Tibial nerve (tissue), 4 donors: ENCODE measurements around the gene AMACR. TPM values are rescaled to one million over a fixed set of nuclear protein-coding genes. Genes with fewer than 3 reads are reported as not detected.

Experiments used
- DNase-seq, 2 donors: peaks; one replicate each; pipeline ENCODE4 v3.0.0-alpha.2; 2019; ENCODE audit warnings: low spot score in 2 of 2
- H3K27ac ChIP-seq, 4 donors: fragments of 200-600 bp; sonication (generic) in 3 of 4; one replicate each; pipeline ENCODE4 v1.5.1; 2017 to 2019; ENCODE audit warnings: mild to moderate bottlenecking in 1 of 4
- H3K27me3 ChIP-seq, 2 donors: fragments of 200-600 bp; sonication (generic) in 1 of 2; one replicate each; pipeline versions ENCODE4 v1.5.1 to v1.6.0; 2017 to 2019
- H3K36me3 ChIP-seq, 3 donors: fragments of 200-600 bp; sonication (generic); one replicate each; pipeline ENCODE4 v1.5.1; 2018 to 2019
- H3K4me1 ChIP-seq, 4 donors: fragments of 200-600 bp; sonication (generic) in 3 of 4; one replicate each; pipeline ENCODE4 v1.5.1; 2017 to 2019
- H3K4me3 ChIP-seq, 4 donors: fragments of 200-600 bp; sonication (generic) in 3 of 4; one replicate each; pipeline ENCODE4 v1.5.1; 2017 to 2019; ENCODE audit warnings: mild to moderate bottlenecking in 1 of 4, moderate library complexity in 1 of 4
- H3K9me3 ChIP-seq, 4 donors: fragments of 200-600 bp; sonication (generic) in 3 of 4; one replicate each; pipeline ENCODE4 v1.5.1; 2017 to 2019
- CTCF ChIP-seq, 5 experiments: fragments of 200-600 bp in 3 of 5; fragments of 450-650 bp in 2 of 5; sonication (generic) in 3 of 5; IDR thresholded peaks; one replicate each; pipeline ENCODE4 v1.5.1; 2016 to 2019; ENCODE audit warnings: antibody characterized with exemption in 5 of 5, mild to moderate bottlenecking in 3 of 5, moderate library complexity in 2 of 5
- EP300 ChIP-seq, 2 donors: sonication (generic); formaldehyde crosslinking; IDR thresholded peaks; one replicate each; pipeline ENCODE4 v1.6.1; 2017; ENCODE audit warnings: antibody characterized with exemption in 2 of 2, mild to moderate bottlenecking in 1 of 2
- POLR2A ChIP-seq, 2 donors: fragments of 450-650 bp; IDR thresholded peaks; one replicate each; pipeline ENCODE4 v1.6.1; 2017; ENCODE audit warnings: antibody characterized with exemption in 2 of 2, mild to moderate bottlenecking in 2 of 2, moderate library complexity in 2 of 2
- WGBS, 2 donors: methylation state at CpG; one replicate each; pipeline ENCODE4 v1.1.5; 2018; 5-methylcytosine and 5-hydroxymethylcytosine counted together
- total RNA-seq, 4 donors: library from RNA; depleted of rRNA; stranded (reverse); fragments of >200 nt; gene quantifications; one replicate each; pipeline ENCODE4 v1.1.0, GENCODE V29; 2016

AMACR gene
- total RNA-seq, 4 donors from 2014 or later = 3.7 to 10.7 (median 7.5) TPM

GRCh38 chr5:34053571-34054399, 45.9 kb upstream of the AMACR start:
- no peak for DNase-seq
- H3K9me3 ChIP-seq = no peaks in the 10 kb centered on the region
- H3K27me3 ChIP-seq = no peaks in the 10 kb centered on the region
- peak overlapping the region in 2 of 4 donors; percentile 5 to 61 for H3K27ac ChIP-seq
- no peak for TF ChIP-seq POLR2A (IDR thresholded peaks at IDR 0.05)
- no peak for TF ChIP-seq EP300 (IDR thresholded peaks at IDR 0.05)
- no peak for TF ChIP-seq CTCF (IDR thresholded peaks at IDR 0.05)
- peaks cover 0 to 35% (median 0%) of the 10 kb centered on the region in 3 donors for H3K36me3 ChIP-seq
- H3K4me3 ChIP-seq = no peak overlapping the region
- 82 to 87% methylated on average over 5 of the region's 5 CpGs for WGBS, 2 donors
- H3K4me1 ChIP-seq = peaks cover 0 to 5% (median 0%) of the 10 kb centered on the region in 4 donors

- peaks cover 0 to 5% (median 0%) of the 10 kb centered on the region in 4 donors for H3K4me1 ChIP-seq
- no peaks in the 10 kb centered on the region for H3K9me3 ChIP-seq
- no peak overlapping the region for H3K4me3 ChIP-seq
- H3K27ac ChIP-seq = peak overlapping the region in 2 of 4 donors; percentile 3 to 61
- no peaks in the 10 kb centered on the region for H3K27me3 ChIP-seq
- H3K36me3 ChIP-seq = peaks cover 0 to 29% (median 0%) of the 10 kb centered on the region in 3 donors
- TF ChIP-seq POLR2A (IDR thresholded peaks at IDR 0.05) (no peak), EP300 (IDR thresholded peaks at IDR 0.05) (no peak), CTCF (IDR thresholded peaks at IDR 0.05) (no peak)
- 18 to 35% methylated on average over 2 of the region's 2 CpGs for WGBS, 2 donors
- DNase-seq = no peak
Measured at GRCh38 chr5:34053133-34053532, 45.3 kb upstream of the AMACR start.

GRCh38 chr5:34051374-34051980, 43.6 kb upstream of the AMACR start:
- Histone ChIP-seq H3K4me3 (no peak overlapping the region), H3K36me3 (peaks cover 0 to 27% (median 0%) of the 10 kb centered on the region in 3 donors), H3K4me1 (peaks cover 0 to 5% (median 0%) of the 10 kb centered on the region in 4 donors), H3K9me3 (no peaks in the 10 kb centered on the region), H3K27me3 (no peaks in the 10 kb centered on the region), H3K27ac (no peak overlapping the region)
- no peak for DNase-seq
- TF ChIP-seq POLR2A (IDR thresholded peaks at IDR 0.05) (no peak), CTCF (IDR thresholded peaks at IDR 0.05) (no peak), EP300 (IDR thresholded peaks at IDR 0.05) (no peak)
- 79 to 88% methylated on average over 4 of the region's 4 CpGs for WGBS, 2 donors

GRCh38 chr5:34047774-34048572, 40.1 kb upstream of the AMACR start:
- Histone ChIP-seq H3K4me3 (no peak overlapping the region), H3K36me3 (peaks cover 0 to 27% (median 0%) of the 10 kb centered on the region in 3 donors), H3K9me3 (no peaks in the 10 kb centered on the region), H3K4me1 (peaks cover 0 to 12% (median 3%) of the 10 kb centered on the region in 4 donors), H3K27ac (no peak overlapping the region), H3K27me3 (no peaks in the 10 kb centered on the region)
- TF ChIP-seq POLR2A (IDR thresholded peaks at IDR 0.05) = no peak
- DNase-seq = no peak

- no peak for DNase-seq
- no peaks in the 10 kb centered on the region for H3K9me3 ChIP-seq
- TF ChIP-seq CTCF (IDR thresholded peaks at IDR 0.05) (no peak), POLR2A (IDR thresholded peaks at IDR 0.05) (no peak), EP300 (IDR thresholded peaks at IDR 0.05) (no peak)
- no peak overlapping the region for H3K4me3 ChIP-seq
- H3K36me3 ChIP-seq = peaks cover 0 to 27% (median 0%) of the 10 kb centered on the region in 3 donors
- H3K4me1 ChIP-seq = peaks cover 0 to 15% (median 8%) of the 10 kb centered on the region in 4 donors
- 56 to 66% methylated on average over 4 of the region's 4 CpGs for whole genome bisulfite sequencing, 2 donors
- no peaks in the 10 kb centered on the region for H3K27me3 ChIP-seq
- no peak overlapping the region for H3K27ac ChIP-seq
Measured at GRCh38 chr5:34047143-34047542, 39.3 kb upstream of the AMACR start.
